ENCODE measurements around the gene PCCA.
"Not testable (repeated sequence)": the region's sequence is repeated elsewhere in the genome, so short reads cannot be mapped to it uniquely, and the experiment has no call there.

Gene PCCA

GRCh38 chr13:100522618-100523309 lies 433.9 kb downstream of the PCCA start:
- TF ChIP-seq ZFX (IDR thresholded peaks at IDR 0.05): no peak
- TF ChIP-seq, protein P1, sequence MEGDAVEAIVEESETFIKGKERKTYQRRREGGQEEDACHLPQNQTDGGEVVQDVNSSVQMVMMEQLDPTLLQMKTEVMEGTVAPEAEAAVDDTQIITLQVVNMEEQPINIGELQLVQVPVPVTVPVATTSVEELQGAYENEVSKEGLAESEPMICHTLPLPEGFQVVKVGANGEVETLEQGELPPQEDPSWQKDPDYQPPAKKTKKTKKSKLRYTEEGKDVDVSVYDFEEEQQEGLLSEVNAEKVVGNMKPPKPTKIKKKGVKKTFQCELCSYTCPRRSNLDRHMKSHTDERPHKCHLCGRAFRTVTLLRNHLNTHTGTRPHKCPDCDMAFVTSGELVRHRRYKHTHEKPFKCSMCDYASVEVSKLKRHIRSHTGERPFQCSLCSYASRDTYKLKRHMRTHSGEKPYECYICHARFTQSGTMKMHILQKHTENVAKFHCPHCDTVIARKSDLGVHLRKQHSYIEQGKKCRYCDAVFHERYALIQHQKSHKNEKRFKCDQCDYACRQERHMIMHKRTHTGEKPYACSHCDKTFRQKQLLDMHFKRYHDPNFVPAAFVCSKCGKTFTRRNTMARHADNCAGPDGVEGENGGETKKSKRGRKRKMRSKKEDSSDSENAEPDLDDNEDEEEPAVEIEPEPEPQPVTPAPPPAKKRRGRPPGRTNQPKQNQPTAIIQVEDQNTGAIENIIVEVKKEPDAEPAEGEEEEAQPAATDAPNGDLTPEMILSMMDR (conservative IDR thresholded peaks at IDR 0.05): no peak
- H3K27ac ChIP-seq: no peak overlapping the region

DNA sequence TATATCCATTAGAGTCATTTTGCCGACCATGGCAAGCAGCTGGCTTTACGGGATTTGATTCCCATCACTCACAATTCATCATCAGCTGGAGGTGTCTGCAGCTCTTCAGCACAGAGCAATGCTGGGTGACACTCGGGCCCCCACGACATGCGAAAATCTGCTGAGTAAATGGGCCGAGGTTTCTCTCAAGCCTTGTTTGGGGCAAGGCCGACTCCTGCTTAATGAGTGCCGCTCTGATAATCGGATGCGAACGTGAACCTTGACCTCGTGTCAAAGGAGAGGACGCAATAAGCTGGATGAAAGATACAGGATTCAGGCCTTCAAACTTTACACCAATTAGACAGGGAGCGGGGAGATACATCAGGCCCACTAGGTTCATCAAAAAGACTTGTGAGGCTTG lies 434.5 kb downstream of the PCCA start:
- TF ChIP-seq, protein P1 (conservative IDR thresholded peaks at IDR 0.05): no peak
- no peak for TF ChIP-seq ZFX (IDR thresholded peaks at IDR 0.05)
- H3K27ac ChIP-seq: no peak overlapping the region

GRCh38 chr13:100523981-100524386 lies 435.1 kb downstream of the PCCA start:
- TF ChIP-seq ZFX (IDR thresholded peaks at IDR 0.05): no peak
- no peak overlapping the region for H3K27ac ChIP-seq

DNA sequence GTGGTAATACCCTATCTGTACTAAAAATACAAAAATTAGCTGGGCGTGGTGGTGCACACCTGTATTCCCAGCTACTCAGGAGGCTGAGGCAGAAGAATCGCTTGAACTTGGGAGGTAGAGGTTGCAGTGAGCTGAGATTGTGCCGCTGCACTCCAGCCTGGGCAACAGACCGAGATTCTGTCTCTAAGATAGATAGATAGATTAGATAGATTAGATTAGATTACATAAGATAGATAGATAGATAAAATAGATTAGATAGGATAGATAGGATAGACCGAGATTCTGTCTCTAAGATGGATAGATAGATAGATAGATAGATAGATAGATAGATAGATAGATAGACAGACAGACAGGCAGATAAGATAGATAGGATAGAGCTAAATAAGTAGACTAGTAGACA lies 435.8 kb downstream of the PCCA start:
- H3K27ac ChIP-seq: not testable (repeated sequence)

DNA sequence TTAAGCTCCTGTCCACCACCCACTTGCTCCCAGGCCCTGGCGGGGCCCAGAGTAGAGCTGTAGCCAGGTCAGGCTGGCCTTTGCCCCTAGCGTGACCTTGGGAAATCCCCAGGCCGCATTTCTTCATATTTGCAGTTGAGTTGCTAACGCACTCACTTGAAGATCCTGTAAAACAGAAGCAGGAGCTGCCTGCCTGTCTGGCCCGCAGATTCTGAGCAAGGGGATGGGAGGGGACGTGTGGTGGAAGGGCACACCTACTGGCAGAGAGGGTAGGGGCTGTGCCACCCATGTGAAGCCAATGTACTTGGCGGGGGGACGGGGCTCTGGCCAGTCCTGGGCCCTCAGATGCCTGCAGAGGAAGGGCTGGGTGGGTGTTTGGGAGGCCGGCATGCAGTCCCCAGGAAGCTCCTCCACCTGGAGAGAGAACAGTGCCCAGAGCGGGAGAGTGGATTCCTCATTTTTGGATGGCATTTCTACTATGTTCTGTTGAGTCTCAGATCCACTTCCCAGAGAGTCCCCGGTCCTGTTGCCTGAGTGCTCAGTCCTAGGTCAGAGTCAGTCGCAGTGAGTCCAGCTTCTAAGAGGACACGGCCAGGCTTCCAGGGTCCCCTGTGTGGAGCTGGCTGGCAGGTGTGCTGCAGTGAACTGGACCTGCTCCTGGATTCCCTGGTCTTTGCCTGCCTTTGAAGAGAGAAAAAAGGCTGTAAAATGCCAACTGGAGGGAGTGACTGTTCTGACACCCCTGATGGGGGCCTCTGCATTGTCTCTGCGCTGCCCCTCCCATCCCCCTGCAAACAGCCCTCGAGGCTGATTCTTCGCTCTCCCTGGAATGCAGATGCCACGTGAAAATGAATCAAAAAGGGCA lies 436.8 kb downstream of the PCCA start:
- TF ChIP-seq, protein P1 (conservative IDR thresholded peaks at IDR 0.05): no peak
- no peak for TF ChIP-seq ZFX (IDR thresholded peaks at IDR 0.05)
- no peak overlapping the region for H3K27ac ChIP-seq

GRCh38 chr13:100526318-100527000 lies 437.6 kb downstream of the PCCA start:
- TF ChIP-seq, protein P1 (conservative IDR thresholded peaks at IDR 0.05): no peak
- TF ChIP-seq ZFX (IDR thresholded peaks at IDR 0.05): no peak
- no peak overlapping the region for H3K27ac ChIP-seq

GRCh38 chr13:100527644-100528043 lies 438.8 kb downstream of the PCCA start:
- TF ChIP-seq, protein P1 (conservative IDR thresholded peaks at IDR 0.05): no peak
- no peak for TF ChIP-seq ZFX (IDR thresholded peaks at IDR 0.05)
- no peak overlapping the region for H3K27ac ChIP-seq

DNA sequence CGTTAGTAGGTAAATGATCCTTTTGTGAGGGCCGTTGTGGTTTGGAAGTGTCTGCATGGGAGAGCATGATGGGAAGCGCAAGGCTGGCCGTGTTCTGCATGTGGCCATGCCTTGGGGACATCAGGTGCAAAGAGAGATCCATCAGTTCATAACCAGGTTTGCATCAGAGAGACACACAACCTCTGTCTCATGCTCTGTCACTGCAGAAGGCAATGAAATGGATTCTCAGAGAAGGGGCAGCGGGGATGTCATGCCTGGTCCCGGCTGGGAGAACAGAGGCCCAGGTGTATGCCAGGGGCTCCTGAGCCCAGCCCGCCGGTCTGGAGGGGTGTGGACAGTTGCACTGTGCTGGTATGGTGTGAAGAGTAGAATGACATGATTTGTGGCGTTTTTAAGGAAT lies 439.5 kb downstream of the PCCA start:
- TF ChIP-seq ZFX (IDR thresholded peaks at IDR 0.05): no peak
- TF ChIP-seq, protein P1 (conservative IDR thresholded peaks at IDR 0.05): no peak
- H3K27ac ChIP-seq: no peak overlapping the region
